HG03342 (cell line): Measurements from ENCODE around the gene PJA1.
A peak's percentile ranks its signal among the peaks of the same experiment; 100 is the strongest.

Experiments
- ATAC-seq: cut with Tn5 transposase; IDR thresholded peaks from one replicate; pipeline ENCODE4 v1.9.1; 2021; ENCODE audit warnings: mild to moderate bottlenecking, moderate library complexity; ENCODE audit not compliant: unreplicated experiment

The PJA1 gene

GRCh38 chrX:69170319-69170718 lies 5.1 kb upstream of the PJA1 start:
- no peak for ATAC-seq

- ATAC-seq: no peak
Measured at GRCh38 chrX:69163936-69164741, 1.1 kb downstream of the PJA1 start.

GRCh38 chrX:69162361-69162865 lies 2.8 kb downstream of the PJA1 start:
- no peak for ATAC-seq

GRCh38 chrX:69161786-69162349 lies 3.4 kb downstream of the PJA1 start:
- ATAC-seq: no peak

GRCh38 chrX:69161371-69161770 lies 3.9 kb downstream of the PJA1 start:
- ATAC-seq: no peak

GRCh38 chrX:69158166-69158980 lies 6.9 kb downstream of the PJA1 start:
- ATAC-seq: peak; percentile 86

GRCh38 chrX:69156638-69157037 lies 8.6 kb downstream of the PJA1 start:
- no peak for ATAC-seq

- no peak for ATAC-seq
Measured at GRCh38 chrX:69155786-69156520, 9.3 kb downstream of the PJA1 start.

- no peak for ATAC-seq
Measured at GRCh38 chrX:69154051-69154450, 11.2 kb downstream of the PJA1 start.

GRCh38 chrX:69153060-69153730 lies 12.1 kb downstream of the PJA1 start:
- no peak for ATAC-seq

- no peak for ATAC-seq
Measured at GRCh38 chrX:69152417-69152841, 12.8 kb downstream of the PJA1 start.

GRCh38 chrX:69151866-69152284 lies 13.4 kb downstream of the PJA1 start:
- ATAC-seq: no peak

- no peak for ATAC-seq
Measured at GRCh38 chrX:69150281-69150960, 14.8 kb downstream of the PJA1 start.

- no peak for ATAC-seq
Measured at GRCh38 chrX:69149466-69150280, 15.6 kb downstream of the PJA1 start.

GRCh38 chrX:69148946-69149345 lies 16.3 kb downstream of the PJA1 start:
- no peak for ATAC-seq

GRCh38 chrX:69146739-69147138 lies 18.5 kb downstream of the PJA1 start:
- no peak for ATAC-seq

GRCh38 chrX:69145714-69146113 lies 19.5 kb downstream of the PJA1 start:
- ATAC-seq: no peak

- ATAC-seq: no peak
Measured at GRCh38 chrX:69144838-69145680, 20.2 kb downstream of the PJA1 start.
